GM19351 (cell line): ENCODE data around the gene FBXO24.

Experiments used
- ATAC-seq: cut with Tn5 transposase; IDR thresholded peaks from one replicate; pipeline ENCODE4 v1.9.1; 2021; ENCODE audit warnings: mild to moderate bottlenecking, moderate library complexity; ENCODE audit not compliant: unreplicated experiment

Gene FBXO24

GRCh38 chr7:100589341-100589947, 3.3 kb downstream of the FBXO24 start:
- ATAC-seq, result no peak

GRCh38 chr7:100590077-100590737, 4.1 kb downstream of the FBXO24 start:
- no peak for ATAC-seq

DNA sequence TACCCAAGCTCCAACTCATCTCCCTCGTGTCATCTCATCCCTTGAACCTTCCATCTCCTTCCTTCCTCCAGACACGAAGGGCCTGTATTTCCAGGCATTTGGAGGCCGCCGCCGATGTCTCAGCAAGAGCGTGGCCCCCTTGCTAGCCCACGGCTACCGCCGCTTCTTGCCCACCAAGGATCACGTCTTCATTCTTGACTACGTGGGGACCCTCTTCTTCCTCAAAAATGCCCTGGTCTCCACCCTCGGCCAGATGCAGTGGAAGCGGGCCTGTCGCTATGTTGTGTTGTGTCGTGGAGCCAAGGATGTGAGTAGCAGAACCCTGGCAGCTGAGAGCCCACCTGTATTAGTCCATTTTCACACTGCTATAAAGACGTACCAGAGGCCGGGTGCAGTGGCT, 5.5 kb downstream of the FBXO24 start:
- ATAC-seq, result no peak

GRCh38 chr7:100595188-100595587, 9.1 kb downstream of the FBXO24 start:
- ATAC-seq, result no peak

GRCh38 chr7:100598425-100598824, 12.3 kb downstream of the FBXO24 start:
- no peak for ATAC-seq

DNA sequence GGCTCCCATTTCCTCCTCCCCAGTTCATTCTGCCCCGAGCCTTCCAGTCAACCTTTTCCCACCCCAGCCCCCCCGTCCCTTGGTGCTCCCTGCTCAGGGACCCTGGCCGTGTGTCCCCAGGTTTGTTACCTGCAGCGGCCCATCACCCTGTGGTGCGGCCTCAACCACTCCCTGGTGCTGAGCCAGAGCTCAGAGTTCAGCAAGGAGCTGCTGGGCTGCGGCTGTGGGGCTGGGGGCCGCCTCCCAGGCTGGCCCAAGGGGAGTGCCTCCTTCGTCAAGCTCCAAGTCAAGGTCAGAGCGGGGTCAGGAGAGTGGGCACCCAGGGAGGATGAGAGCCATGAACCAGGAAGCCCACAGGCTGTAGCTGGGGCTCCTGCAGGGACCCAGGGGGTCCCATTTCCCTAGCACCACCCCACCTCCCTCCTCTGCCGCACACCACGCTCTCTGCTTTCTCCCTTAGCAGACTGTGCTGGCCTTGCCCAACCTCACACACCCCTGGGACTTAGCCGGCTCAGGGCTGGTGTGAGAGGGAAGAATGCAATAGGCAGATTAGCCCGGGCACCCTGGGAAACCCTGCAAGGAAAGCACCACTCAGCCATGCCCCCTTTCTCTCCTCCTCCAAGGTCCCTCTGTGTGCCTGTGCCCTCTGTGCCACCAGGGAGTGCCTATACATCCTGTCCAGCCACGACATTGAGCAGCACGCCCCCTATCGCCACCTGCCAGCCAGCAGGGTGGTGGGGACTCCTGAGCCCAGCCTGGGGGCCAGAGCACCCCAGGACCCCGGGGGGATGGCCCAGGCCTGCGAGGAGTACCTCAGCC, 14.0 kb downstream of the FBXO24 start:
- ATAC-seq, result no peak

GRCh38 chr7:100600730-100601038, 14.6 kb downstream of the FBXO24 start:
- no peak for ATAC-seq

DNA sequence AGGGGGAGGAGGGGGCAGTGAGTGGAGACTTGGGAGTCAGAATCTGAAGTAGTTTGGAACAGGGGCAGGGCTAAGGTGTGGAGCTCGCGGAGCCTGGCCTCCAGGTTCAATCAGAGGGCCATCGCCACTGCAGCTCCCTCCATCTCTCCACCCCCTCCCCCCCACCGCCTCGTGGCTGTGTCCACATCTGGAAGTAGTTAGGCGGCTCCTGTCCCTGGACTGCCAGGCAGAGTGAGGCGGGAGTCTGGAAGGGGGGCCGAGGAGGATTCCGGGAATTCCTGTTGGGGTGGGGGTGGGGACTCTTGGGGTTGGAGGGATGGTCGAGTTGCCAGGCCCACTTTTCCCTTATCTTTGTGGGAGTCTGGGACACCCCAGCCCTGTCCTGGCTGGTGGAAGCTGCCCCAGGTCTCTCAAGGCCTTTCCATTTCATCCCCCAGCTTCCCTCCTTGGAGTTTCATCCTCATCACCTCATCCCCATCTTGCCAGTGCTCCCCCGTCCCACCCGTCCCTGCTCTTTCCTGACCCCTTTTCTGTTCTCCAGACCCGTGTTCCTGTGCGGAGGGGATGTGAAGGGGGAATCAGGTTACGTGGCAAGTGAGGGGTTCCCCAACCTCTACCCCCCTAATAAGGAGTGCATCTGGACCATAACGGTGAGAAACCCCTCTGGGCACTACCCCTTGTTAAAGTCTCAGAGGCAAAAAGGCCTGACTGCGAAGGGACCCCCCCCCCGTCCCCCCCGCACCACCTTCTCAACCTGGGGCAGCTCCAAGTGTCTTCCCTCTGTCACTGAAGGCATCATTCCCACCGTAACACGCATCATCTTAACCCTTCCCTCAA, 17.0 kb downstream of the FBXO24 start:
- no peak for ATAC-seq

DNA sequence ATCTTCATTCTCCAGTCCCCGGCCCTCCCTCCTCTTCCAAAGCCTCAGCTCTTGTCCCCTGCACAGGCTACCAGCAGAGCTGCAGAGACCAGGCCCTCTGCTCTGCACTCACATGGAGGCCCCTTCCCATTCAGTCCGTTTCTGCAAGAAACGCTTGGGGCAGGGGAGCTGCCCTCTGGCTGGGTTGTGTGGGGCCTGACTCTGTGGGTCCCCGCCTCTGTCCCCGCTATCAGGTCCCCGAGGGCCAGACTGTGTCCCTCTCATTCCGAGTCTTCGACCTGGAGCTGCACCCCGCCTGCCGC, 17.5 kb downstream of the FBXO24 start:
- peak; percentile 34 for ATAC-seq

GRCh38 chr7:100604028-100604975, 18.2 kb downstream of the FBXO24 start:
- ATAC-seq, result peak; percentile 64

- no peak for ATAC-seq
Measured at GRCh38 chr7:100604976-100605911, 19.1 kb downstream of the FBXO24 start.

DNA sequence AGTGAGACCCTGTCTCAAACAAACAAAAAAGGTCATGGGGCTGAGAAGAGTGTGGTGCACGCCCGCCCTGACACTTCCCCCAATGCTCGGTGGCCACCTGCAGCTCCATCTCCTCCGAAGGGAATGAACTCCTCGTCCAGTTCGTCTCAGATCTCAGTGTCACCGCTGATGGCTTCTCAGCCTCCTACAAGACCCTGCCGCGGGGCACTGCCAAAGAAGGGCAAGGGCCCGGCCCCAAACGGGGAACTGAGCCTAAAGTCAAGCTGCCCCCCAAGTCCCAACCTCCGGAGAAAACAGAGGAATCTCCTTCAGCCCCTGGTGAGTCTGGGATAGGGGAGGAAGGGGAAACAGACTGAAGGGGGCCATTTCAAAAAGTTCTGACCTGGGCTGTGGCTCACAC, 20.2 kb downstream of the FBXO24 start:
- ATAC-seq, result no peak

- no peak for ATAC-seq
Measured at GRCh38 chr7:100607111-100607510, 21.0 kb downstream of the FBXO24 start.

DNA sequence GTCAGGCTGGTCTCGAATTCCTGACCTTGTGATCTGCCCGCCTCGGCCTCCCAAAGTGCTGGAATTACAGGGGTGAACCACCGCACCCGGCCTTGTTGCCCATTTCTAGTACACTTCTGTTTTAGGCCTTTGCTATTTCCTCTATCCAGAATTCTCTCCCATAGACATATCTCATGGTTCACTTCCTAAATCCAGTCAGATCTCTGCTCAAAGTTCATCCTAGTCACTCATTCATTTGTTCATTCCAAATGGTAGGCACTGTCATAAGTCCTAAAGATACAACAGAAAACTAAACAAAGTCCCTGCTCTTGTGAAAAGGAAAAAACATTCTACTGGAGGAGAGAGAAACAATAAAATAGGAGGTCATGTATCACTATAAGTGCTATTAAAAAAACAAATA, 23.8 kb downstream of the FBXO24 start:
- no peak for ATAC-seq

GRCh38 chr7:100611983-100612729, 26.0 kb downstream of the FBXO24 start, which contains the start of gene MOSPD3:
MOSPD3 (plus strand) TSS chr7:100612540; CDS start chr7:100612792, 252 bp downstream.
- ATAC-seq, result peak; percentile 88

DNA sequence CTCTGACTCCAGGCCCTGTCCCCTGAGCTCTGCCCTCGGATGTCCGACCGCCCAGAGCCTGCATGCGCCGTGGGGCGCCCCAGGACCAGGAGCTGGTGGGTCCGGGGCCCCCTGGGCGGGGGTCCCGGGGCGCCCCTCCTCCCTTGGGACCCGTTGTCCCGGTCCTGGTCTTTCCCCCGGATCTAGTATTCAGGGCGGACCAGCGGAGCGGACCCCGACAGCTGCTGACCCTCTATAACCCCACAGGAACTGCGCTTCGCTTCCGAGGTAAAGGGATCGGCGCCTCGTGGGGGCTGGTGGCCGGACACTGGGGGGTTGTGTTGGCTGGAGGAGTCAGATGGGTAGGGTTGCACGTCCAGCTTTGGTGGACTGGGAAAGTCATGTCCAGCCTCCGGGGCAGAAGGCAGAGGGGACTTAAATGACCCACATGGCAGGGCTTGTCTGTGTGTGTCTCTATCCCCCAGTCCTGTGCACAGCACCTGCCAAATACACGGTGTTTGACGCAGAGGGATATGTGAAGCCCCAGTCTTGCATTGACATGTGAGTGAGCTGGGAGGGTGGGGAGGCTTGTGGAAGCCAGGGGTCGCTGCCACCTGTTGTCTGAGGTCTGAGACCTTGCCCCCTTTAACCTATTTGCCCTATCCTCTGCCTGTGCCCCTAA, 26.7 kb downstream of the FBXO24 start:
- ATAC-seq, result peak; percentile 7

DNA sequence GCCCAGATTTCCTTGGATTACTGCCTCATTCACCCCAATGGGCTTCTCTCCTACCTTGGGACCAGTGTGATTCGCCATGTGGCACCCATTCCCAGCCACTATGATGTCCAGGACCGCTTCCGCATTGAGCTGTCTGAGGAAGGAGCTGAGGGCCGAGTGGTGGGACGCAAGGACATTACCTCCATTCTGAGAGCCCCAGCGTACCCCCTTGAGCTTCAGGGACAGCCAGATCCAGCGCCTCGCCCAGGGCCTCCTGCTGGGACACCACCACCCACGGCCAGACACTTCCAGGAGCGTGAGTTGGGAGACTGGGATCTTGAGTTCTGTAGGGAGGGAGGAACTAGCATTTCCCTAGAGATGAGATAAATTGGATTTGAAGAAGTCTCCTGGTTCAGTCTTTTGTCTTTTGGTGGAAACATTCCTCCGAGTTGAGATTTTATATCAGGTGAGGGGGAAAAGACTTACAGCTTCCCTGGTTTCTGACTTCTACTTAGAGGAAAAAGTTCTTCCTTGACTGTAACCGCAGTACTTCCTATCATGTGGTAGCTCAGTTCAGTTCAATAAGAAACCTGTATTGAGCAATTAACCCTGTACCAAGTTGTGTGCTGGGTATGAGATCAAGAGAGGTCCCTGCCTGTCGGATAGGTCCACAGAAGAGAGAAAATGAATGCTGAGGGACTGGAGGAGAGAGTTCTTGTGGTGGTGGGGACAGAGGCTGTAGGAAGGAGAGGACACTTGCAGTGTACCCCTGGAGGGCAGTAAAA, 27.5 kb downstream of the FBXO24 start:
- no peak for ATAC-seq
